Kidney (tissue), 14 donors: ENCODE results near the gene RPL21. TPM values are rescaled to one million over a fixed set of nuclear protein-coding genes. Genes with fewer than 3 reads are reported as not detected.

Experiments
- DNase-seq, 5 donors: peaks; one replicate each; pipeline ENCODE4 v3.0.0-alpha.2; 2013 to 2020
- FAIRE-seq: peaks from 2 replicates; lab custom pipeline; 2012; peaks lifted over from hg19 to GRCh38; lab: Jason Lieb, UNC
- H3K27ac ChIP-seq, 2 donors: one replicate each; pipeline ENCODE4 v1.7.0; 2013; ENCODE audit warnings: low read depth in 2 of 2, low read length in 2 of 2, inconsistent platforms in 1 of 2
- H3K27me3 ChIP-seq: one replicate; pipeline ENCODE4 v1.7.1; 2013; ENCODE audit warnings: low read length, inconsistent platforms; ENCODE audit not compliant: control insufficient read depth, insufficient read depth
- H3K36me3 ChIP-seq, 3 donors: one replicate each; pipeline versions ENCODE4 v1.7.0 to v1.7.1; 2013; ENCODE audit warnings: low read length in 3 of 3, control low read depth in 1 of 3, inconsistent platforms in 1 of 3; ENCODE audit not compliant: insufficient read depth in 3 of 3, control insufficient read depth in 2 of 3
- H3K4me1 ChIP-seq, 3 donors: one replicate each; pipeline versions ENCODE4 v1.7.0 to v1.7.1; 2013; ENCODE audit warnings: low read length in 3 of 3, inconsistent platforms in 1 of 3, low read depth in 1 of 3; ENCODE audit not compliant: control insufficient read depth in 2 of 3, insufficient read depth in 2 of 3
- H3K4me3 ChIP-seq, 3 donors: one replicate each; pipeline versions ENCODE4 v1.7.0 to v1.8.1; 2013; ENCODE audit warnings: low read length in 3 of 3, control low read depth in 1 of 3, inconsistent platforms in 1 of 3
- H3K9ac ChIP-seq, 3 donors: one replicate each; pipeline versions ENCODE4 v1.7.0 to v1.7.1; 2013; ENCODE audit warnings: low read length in 3 of 3, control low read depth in 1 of 3, inconsistent platforms in 1 of 3
- H3K9me3 ChIP-seq, 3 donors: one replicate each; pipeline versions ENCODE4 v1.7.0 to v1.7.1; 2013; ENCODE audit warnings: low read length in 3 of 3, control low read depth in 1 of 3, inconsistent platforms in 1 of 3; ENCODE audit not compliant: control insufficient read depth in 2 of 3, insufficient read depth in 1 of 3
- CTCF ChIP-seq: IDR thresholded peaks from 3 replicates; pipeline ENCODE4 v1.5.1; 2012; ENCODE audit warnings: mild to moderate bottlenecking, moderate library complexity, borderline replicate concordance; ENCODE audit not compliant: insufficient read depth; ENCODE audit errors: extremely low read depth
- intact Hi-C: fragments of 100-400 bp; cut with DNase I; formaldehyde crosslinking; loops from one replicate; pipeline ENCODE4 v1.11.1; 2022
- polyA plus RNA-seq: library from polyadenylated mRNA; stranded (reverse); fragments of 350-450 nt; fragmentation: Illumina TruSeq; extraction: RNeasy Lipid Tissue Mini Kit (QIAGEN cat#74804); gene quantifications from one replicate; pipeline ENCODE4 v1.2.3, GENCODE V29; 2014; ENCODE audit warnings: low read depth, low replicate concordance; ENCODE audit not compliant: insufficient read depth
- total RNA-seq: library from RNA; stranded (reverse); fragmentation: NEBNext Ultra II Directional; extraction: Animal tissue kit (Norgen Biotek cat#: 25700); gene quantifications from one replicate; pipeline ENCODE4 v1.2.1, GENCODE V29; 2021
- donor health status: control.
- donor health status: control.
- donor health status: control.
- donor health status: control.
- donor health status: control.
- donor health status: DM: yes; HTN: yes; CAD: no.
- donor health status: Normal renal cell carcinoma (clear cell type).

RPL21 gene
- total and polyA plus RNA-seq, 2 donors from 2014 or later = 864 to 2,520 TPM

GRCh38 chr13:27236478-27236877 lies 14.9 kb upstream of the RPL21 start:
- Histone ChIP-seq H3K4me1 (no peaks in the 10 kb centered on the region), H3K36me3 (no peaks in the 10 kb centered on the region), H3K9ac (no peak overlapping the region), H3K4me3 (no peak overlapping the region), H3K27ac (no peak overlapping the region), H3K27me3 (no peaks in the 10 kb centered on the region), H3K9me3 (no peaks in the 10 kb centered on the region)
- intact Hi-C loops = no loop called here
- DNase-seq (no peak), FAIRE-seq (no peak)
- no peak for TF ChIP-seq CTCF

- H3K9ac ChIP-seq = no peak overlapping the region
- no peak overlapping the region for H3K4me3 ChIP-seq
- H3K27me3 ChIP-seq = no peaks in the 10 kb centered on the region
- no peaks in the 10 kb centered on the region for H3K9me3 ChIP-seq
- no peaks in the 10 kb centered on the region for H3K4me1 ChIP-seq
- no peak for FAIRE-seq
- intact Hi-C loops = no loop called here
- H3K36me3 ChIP-seq = no peaks in the 10 kb centered on the region
- TF ChIP-seq CTCF = no peak
- DNase-seq = no peak
- H3K27ac ChIP-seq = no peak overlapping the region
Measured at GRCh38 chr13:27242702-27243101, 8.7 kb upstream of the RPL21 start.

GRCh38 chr13:27245610-27246009 lies 5.7 kb upstream of the RPL21 start:
- no peak overlapping the region for H3K4me3 ChIP-seq
- H3K36me3 ChIP-seq = no peaks in the 10 kb centered on the region
- FAIRE-seq (no peak), DNase-seq (no peak)
- intact Hi-C loops = no loop called here
- H3K4me1 ChIP-seq = peaks cover 0 to 2% (median 0%) of the 10 kb centered on the region in 3 donors
- H3K9ac ChIP-seq = no peak overlapping the region
- no peak overlapping the region for H3K27ac ChIP-seq
- no peaks in the 10 kb centered on the region for H3K27me3 ChIP-seq
- no peaks in the 10 kb centered on the region for H3K9me3 ChIP-seq
- no peak for TF ChIP-seq CTCF

- DNase-seq (no peak), FAIRE-seq (no peak)
- Histone ChIP-seq H3K4me1 (peaks cover 0 to 15% (median 12%) of the 10 kb centered on the region in 3 donors), H3K9ac (peak overlapping the region; percentile 72 to 100 (median 98)), H3K9me3 (no peaks in the 10 kb centered on the region), H3K36me3 (peaks cover 2 to 7% (median 4%) of the 10 kb centered on the region in 3 donors), H3K27me3 (no peaks in the 10 kb centered on the region), H3K27ac (peak overlapping the region; percentile 98 to 100), H3K4me3 (peak overlapping the region; percentile 84 to 98 (median 90))
- intact Hi-C loops = no loop called here
- TF ChIP-seq CTCF = no peak
Measured at GRCh38 chr13:27250833-27251165, 559 bp upstream of the RPL21 start.
